ENCODE measurements around the gene GUCY1A2.
A peak's percentile ranks its signal among the peaks of the same experiment; 100 is the strongest.
"Not testable (repeated sequence)": the region's sequence is repeated elsewhere in the genome, so short reads cannot be mapped to it uniquely, and the experiment has no call there.

GUCY1A2 gene

GRCh38 chr11:107018219-107018901, at the start of gene GUCY1A2:
GUCY1A2 (minus strand) TSS chr11:107018476; CDS start chr11:107018055, 421 bp downstream.
- peak; percentile 22 to 93 (median 46) for DNase-seq
- intact Hi-C loops (cut with DNase I): loop anchor here (5.0 kb wide), 2 partner anchors 296 to 931 kb away; no protein-coding TSS in a partner anchor

- DNase-seq: no peak
- intact Hi-C loops (cut with DNase I): no loop called here
Observed at GRCh38 chr11:107054391-107054790, 36.1 kb upstream of the GUCY1A2 start.

GRCh38 chr11:107051332-107051731, 33.1 kb upstream of the GUCY1A2 start:
- DNase-seq; intact Hi-C loops (cut with DNase I): not testable (repeated sequence)

GRCh38 chr11:107050899-107051298, 32.6 kb upstream of the GUCY1A2 start:
- intact Hi-C loops (cut with DNase I); DNase-seq: not testable (repeated sequence)

GRCh38 chr11:107050121-107050520, 31.8 kb upstream of the GUCY1A2 start:
- no peak for DNase-seq
- intact Hi-C loops (cut with DNase I): no loop called here

- intact Hi-C loops (cut with DNase I): no loop called here
- no peak for DNase-seq
Observed at GRCh38 chr11:107044503-107044902, 26.2 kb upstream of the GUCY1A2 start.

- intact Hi-C loops (cut with DNase I): no loop called here
- no peak for DNase-seq
Observed at GRCh38 chr11:107043242-107044006, 25.1 kb upstream of the GUCY1A2 start.

- intact Hi-C loops (cut with DNase I): no loop called here
- DNase-seq: no peak
Observed at GRCh38 chr11:107042748-107043147, 24.5 kb upstream of the GUCY1A2 start.

- intact Hi-C loops (cut with DNase I): no loop called here
- DNase-seq: peak in 2 of 10 donors; percentile 8 to 25
Observed at GRCh38 chr11:107041088-107041444, 22.8 kb upstream of the GUCY1A2 start.

- DNase-seq: no peak
- intact Hi-C loops (cut with DNase I): no loop called here
Observed at GRCh38 chr11:107040433-107041087, 22.3 kb upstream of the GUCY1A2 start.

- DNase-seq: no peak
- intact Hi-C loops (cut with DNase I): no loop called here
Observed at GRCh38 chr11:107025673-107026072, 7.4 kb upstream of the GUCY1A2 start.

- no peak for DNase-seq
- intact Hi-C loops (cut with DNase I): no loop called here
Observed at GRCh38 chr11:107020594-107020993, 2.3 kb upstream of the GUCY1A2 start.

GRCh38 chr11:107018902-107019493, 722 bp upstream of the GUCY1A2 start:
- intact Hi-C loops (cut with DNase I): loop anchor here (5.0 kb wide), 2 partner anchors 297 to 932 kb away; no protein-coding TSS in a partner anchor
- peak; percentile 47 to 95 (median 73) for DNase-seq

- peak; percentile 56 to 94 (median 64) for DNase-seq
- intact Hi-C loops (cut with DNase I): loop anchor here (5.0 kb wide), 2 partner anchors 295 to 930 kb away; no protein-coding TSS in a partner anchor
Observed at GRCh38 chr11:107017433-107018218, 650 bp downstream of the GUCY1A2 start.

- no peak for DNase-seq
- intact Hi-C loops (cut with DNase I): loop anchor here (5.0 kb wide), 2 partner anchors 295 to 930 kb away; no protein-coding TSS in a partner anchor
Observed at GRCh38 chr11:107017104-107017432, 1.2 kb downstream of the GUCY1A2 start.

- intact Hi-C loops (cut with DNase I): loop anchor here (5.0 kb wide), 2 partner anchors 293 to 928 kb away; no protein-coding TSS in a partner anchor
- no peak for DNase-seq
Observed at GRCh38 chr11:107014871-107015270, 3.4 kb downstream of the GUCY1A2 start.

GRCh38 chr11:107011977-107012376, 6.3 kb downstream of the GUCY1A2 start:
- no peak for DNase-seq
- intact Hi-C loops (cut with DNase I): no loop called here

- no peak for DNase-seq
- intact Hi-C loops (cut with DNase I): no loop called here
Observed at GRCh38 chr11:107009190-107009589, 9.1 kb downstream of the GUCY1A2 start.

GRCh38 chr11:107006076-107006833, 12.0 kb downstream of the GUCY1A2 start:
- DNase-seq: no peak
- intact Hi-C loops (cut with DNase I): no loop called here

Data from posterior cingulate gyrus (tissue), 11 donors.